Gastroesophageal sphincter (tissue), 4 donors: ENCODE measurements around the gene ETV3L. TPM values are rescaled to one million over a fixed set of nuclear protein-coding genes. Genes with fewer than 3 reads are reported as not detected.

Source experiments
- ATAC-seq: fragments of 150-250 bp; one replicate; pipeline ENCODE4 v1.9.1; 2016; ENCODE audit warnings: mild to moderate bottlenecking, moderate library complexity
- H3K27ac ChIP-seq, 4 donors: fragments of 200-600 bp; sonication (generic) in 3 of 4; 1 replicate in 3 of 4; 2 replicates in 1 of 4; pipeline ENCODE4 v1.5.1; 2016 to 2019
- H3K27me3 ChIP-seq: fragments of 200-600 bp; sonication (generic); one replicate; pipeline ENCODE4 v1.5.1; 2019
- H3K36me3 ChIP-seq, 2 donors: fragments of 200-600 bp; sonication (generic); one replicate each; pipeline ENCODE4 v1.5.1; 2019; ENCODE audit warnings: control low read depth in 1 of 2
- H3K4me1 ChIP-seq, 3 donors: fragments of 200-600 bp; sonication (generic); 1 replicate in 2 of 3; 2 replicates in 1 of 3; pipeline ENCODE4 v1.5.1; 2016 to 2019; ENCODE audit warnings: control low read depth in 2 of 3
- H3K4me3 ChIP-seq, 2 donors: fragments of 200-600 bp; sonication (generic); one replicate each; pipeline ENCODE4 v1.5.1; 2019; ENCODE audit warnings: mild to moderate bottlenecking in 1 of 2, moderate library complexity in 1 of 2
- H3K9me3 ChIP-seq, 3 donors: fragments of 200-600 bp; sonication (generic); one replicate each; pipeline ENCODE4 v1.5.1; 2017 to 2019; ENCODE audit warnings: control low read depth in 2 of 3
- CTCF ChIP-seq, 4 experiments: fragments of 200-600 bp in 2 of 4; fragments of 450-650 bp in 2 of 4; sonication (generic) in 1 of 4; IDR thresholded peaks; one replicate each; pipeline ENCODE4 v1.5.1; 2017 to 2019; ENCODE audit warnings: antibody characterized with exemption in 4 of 4, mild to moderate bottlenecking in 2 of 4, moderate library complexity in 2 of 4
- EP300 ChIP-seq: sonication (generic); formaldehyde crosslinking; IDR thresholded peaks from one replicate; pipeline ENCODE4 v1.6.1; 2017; ENCODE audit warnings: antibody characterized with exemption, mild to moderate bottlenecking
- POLR2A ChIP-seq, 2 donors: fragments of 450-650 bp; IDR thresholded peaks; one replicate each; pipeline ENCODE4 v1.6.1; 2017; ENCODE audit warnings: antibody characterized with exemption in 2 of 2, mild to moderate bottlenecking in 2 of 2, moderate library complexity in 1 of 2
- POLR2AphosphoS5 ChIP-seq: sonication (generic); formaldehyde crosslinking; IDR thresholded peaks from one replicate; pipeline ENCODE4 v1.6.1; 2017; ENCODE audit warnings: antibody characterized with exemption
- whole genome bisulfite sequencing, 2 donors: methylation state at CpG; one replicate each; pipeline ENCODE4 v1.1.5; 2018; ENCODE audit warnings: low coverage in 1 of 2; 5-methylcytosine and 5-hydroxymethylcytosine counted together
- total RNA-seq, 4 donors: library from RNA; depleted of rRNA; stranded (reverse); fragments of >200 nt; gene quantifications; one replicate each; pipeline ENCODE4 v1.1.0, GENCODE V29; 2016

ETV3L gene
- total RNA-seq, 4 donors from 2014 or later, result not detected

- 82 to 89% methylated on average over 1 to 2 of the region's 2 CpGs for WGBS, 2 donors
- Histone ChIP-seq H3K36me3 (peaks cover 0 to 25% of the 10 kb centered on the region in 2 donors), H3K27me3 (no peaks in the 10 kb centered on the region), H3K9me3 (no peaks in the 10 kb centered on the region), H3K4me1 (no peaks in the 10 kb centered on the region), H3K4me3 (no peak overlapping the region), H3K27ac (no peak overlapping the region)
- no peak for ATAC-seq
- TF ChIP-seq CTCF (IDR thresholded peaks at IDR 0.05) (no peak), POLR2AphosphoS5 (no peak), EP300 (no peak), POLR2A (IDR thresholded peaks at IDR 0.05) (no peak)
Observed at GRCh38 chr1:157119448-157119847, 19.8 kb upstream of the ETV3L start.

- H3K27me3 ChIP-seq, result no peaks in the 10 kb centered on the region
- no peak overlapping the region for H3K4me3 ChIP-seq
- TF ChIP-seq CTCF (IDR thresholded peaks at IDR 0.05) (no peak), EP300 (no peak), POLR2A (IDR thresholded peaks at IDR 0.05) (no peak), POLR2AphosphoS5 (no peak)
- H3K4me1 ChIP-seq, result no peaks in the 10 kb centered on the region
- ATAC-seq, result no peak
- H3K36me3 ChIP-seq, result peaks cover 0 to 21% of the 10 kb centered on the region in 2 donors
- H3K27ac ChIP-seq, result no peak overlapping the region
- WGBS, 2 donors, result 82 to 91% methylated on average over 6 to 7 of the region's 9 CpGs
- H3K9me3 ChIP-seq, result no peaks in the 10 kb centered on the region
Observed at GRCh38 chr1:157119008-157119407, 19.4 kb upstream of the ETV3L start.

GRCh38 chr1:157117527-157118057 is 18.0 kb upstream of the ETV3L start:
- TF ChIP-seq POLR2A (IDR thresholded peaks at IDR 0.05), result no peak
- no peak for TF ChIP-seq POLR2AphosphoS5
- no peak for TF ChIP-seq EP300
- TF ChIP-seq CTCF (IDR thresholded peaks at IDR 0.05), result no peak
- Histone ChIP-seq H3K4me1 (no peaks in the 10 kb centered on the region), H3K27ac (no peak overlapping the region), H3K9me3 (no peaks in the 10 kb centered on the region), H3K4me3 (no peak overlapping the region), H3K27me3 (peaks cover 7% of the 10 kb centered on the region), H3K36me3 (peaks cover 0 to 7% of the 10 kb centered on the region in 2 donors)
- WGBS, 2 donors, result 80% methylated on average over 1 of the region's 4 CpGs; no CpG with 5 or more reads in 1 of the 2 donors
- ATAC-seq, result no peak

GRCh38 chr1:157116737-157117103 is 17.1 kb upstream of the ETV3L start:
- Histone ChIP-seq H3K27ac (no peak overlapping the region), H3K36me3 (no peaks in the 10 kb centered on the region), H3K27me3 (peaks cover 14% of the 10 kb centered on the region), H3K9me3 (no peaks in the 10 kb centered on the region), H3K4me1 (no peaks in the 10 kb centered on the region), H3K4me3 (no peak overlapping the region)
- ATAC-seq, result no peak
- TF ChIP-seq EP300 (no peak), POLR2A (IDR thresholded peaks at IDR 0.05) (no peak), POLR2AphosphoS5 (no peak), CTCF (IDR thresholded peaks at IDR 0.05) (no peak)

GRCh38 chr1:157115851-157116736 is 16.5 kb upstream of the ETV3L start:
- WGBS, 2 donors, result 65 to 68% methylated on average over 6 to 11 of the region's 16 CpGs
- H3K27ac ChIP-seq, result no peak overlapping the region
- H3K9me3 ChIP-seq, result no peaks in the 10 kb centered on the region
- H3K36me3 ChIP-seq, result no peaks in the 10 kb centered on the region
- H3K4me3 ChIP-seq, result no peak overlapping the region
- TF ChIP-seq CTCF (IDR thresholded peaks at IDR 0.05), result no peak
- no peak for ATAC-seq
- H3K27me3 ChIP-seq, result peaks cover 21% of the 10 kb centered on the region
- H3K4me1 ChIP-seq, result no peaks in the 10 kb centered on the region
